ENCODE results near the gene RAPGEF5. TPM values are rescaled to one million over a fixed set of nuclear protein-coding genes. Genes with fewer than 3 reads are reported as not detected.

The RAPGEF5 gene
- total RNA-seq, 1 experiment from 2014 or later = 16.4 TPM

DNA sequence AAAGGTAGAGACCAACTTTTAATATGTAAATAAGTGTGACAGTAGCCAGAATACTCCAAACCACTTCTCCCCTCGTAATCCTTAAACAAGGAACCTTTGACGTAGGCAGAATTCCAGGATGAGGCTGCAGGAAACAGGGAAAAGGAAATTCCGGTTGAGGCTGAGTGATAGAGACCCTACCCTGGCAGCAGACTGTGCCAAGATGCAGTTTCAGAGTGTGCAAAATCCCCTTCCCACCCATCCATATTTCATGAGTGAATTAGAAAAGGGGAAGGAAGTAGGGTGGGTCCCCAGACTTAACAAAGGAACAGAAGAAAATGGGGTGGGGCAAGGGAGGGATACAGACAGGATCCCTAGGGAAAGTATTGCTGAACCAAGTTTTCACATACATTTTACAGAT, 143.0 kb downstream of the RAPGEF5 start:
- Histone ChIP-seq H3K27me3 (ENCODE audit: insufficient read depth, low read depth) (no peaks in the 10 kb centered on the region), H3K36me3 (ENCODE audit: low read depth) (no peaks in the 10 kb centered on the region), H3K9me3 (ENCODE audit: insufficient read depth, low read depth) (peaks cover 3% of the 10 kb centered on the region; the same call in 1 of the 2 replicates), H3K27ac (no peak overlapping the region), H3F3A (ENCODE audit: insufficient read depth, low read depth) (no peaks in the 10 kb centered on the region), H3K79me2 (ENCODE audit: low read depth) (no peaks in the 10 kb centered on the region), H3K4me2 (no peak overlapping the region), H3K4me3 (no peak overlapping the region), H3K9me2 (ENCODE audit: insufficient read depth) (no peaks in the 10 kb centered on the region), H2AFZ (no peak overlapping the region), H3K4me1 (replicated peaks; ENCODE audit: insufficient read depth) (peaks cover under 1% of the 10 kb centered on the region; the same call in 1 of the 2 replicates), H4K20me1 (ENCODE audit: insufficient read depth) (no peaks in the 10 kb centered on the region)
- TF ChIP-seq, protein P1, sequence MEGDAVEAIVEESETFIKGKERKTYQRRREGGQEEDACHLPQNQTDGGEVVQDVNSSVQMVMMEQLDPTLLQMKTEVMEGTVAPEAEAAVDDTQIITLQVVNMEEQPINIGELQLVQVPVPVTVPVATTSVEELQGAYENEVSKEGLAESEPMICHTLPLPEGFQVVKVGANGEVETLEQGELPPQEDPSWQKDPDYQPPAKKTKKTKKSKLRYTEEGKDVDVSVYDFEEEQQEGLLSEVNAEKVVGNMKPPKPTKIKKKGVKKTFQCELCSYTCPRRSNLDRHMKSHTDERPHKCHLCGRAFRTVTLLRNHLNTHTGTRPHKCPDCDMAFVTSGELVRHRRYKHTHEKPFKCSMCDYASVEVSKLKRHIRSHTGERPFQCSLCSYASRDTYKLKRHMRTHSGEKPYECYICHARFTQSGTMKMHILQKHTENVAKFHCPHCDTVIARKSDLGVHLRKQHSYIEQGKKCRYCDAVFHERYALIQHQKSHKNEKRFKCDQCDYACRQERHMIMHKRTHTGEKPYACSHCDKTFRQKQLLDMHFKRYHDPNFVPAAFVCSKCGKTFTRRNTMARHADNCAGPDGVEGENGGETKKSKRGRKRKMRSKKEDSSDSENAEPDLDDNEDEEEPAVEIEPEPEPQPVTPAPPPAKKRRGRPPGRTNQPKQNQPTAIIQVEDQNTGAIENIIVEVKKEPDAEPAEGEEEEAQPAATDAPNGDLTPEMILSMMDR (conservative IDR thresholded peaks at IDR 0.05) = no peak
- no peak for TF ChIP-seq EZH2 (IDR thresholded peaks at IDR 0.05; ENCODE audit: low read depth)
- ChIA-PET CTCF (no interaction called here), POLR2A (ENCODE audit: unreplicated experiment) (no interaction called here)
- BruUV-seq (replicated peaks) = no TSS peak
- intact Hi-C loops (cut with micrococcal nuclease; ENCODE audit: unreplicated experiment) = no loop called here
- no peak for DNase-seq

DNA sequence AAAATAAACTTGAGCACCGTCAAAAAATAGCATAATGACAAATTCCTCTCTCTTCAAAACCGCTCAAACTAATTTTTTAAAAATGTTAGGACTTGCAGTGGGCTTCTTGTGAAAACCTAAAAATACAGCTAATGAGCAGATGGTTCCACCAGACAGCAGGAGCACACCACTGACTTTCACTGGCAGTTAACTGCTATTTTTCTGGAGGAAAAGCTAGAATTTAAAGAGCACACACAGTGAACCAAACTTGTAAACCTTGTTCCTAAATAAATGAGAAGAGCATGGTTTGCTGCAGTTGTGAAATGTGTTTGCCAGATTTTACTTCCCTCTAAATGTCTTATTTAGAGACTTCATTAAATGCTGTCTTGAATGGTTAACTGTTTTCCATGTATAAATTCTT, 143.9 kb downstream of the RAPGEF5 start:
- POLR2A ChIA-PET (ENCODE audit: unreplicated experiment) = no interaction called here
- H3K27me3 ChIP-seq (ENCODE audit: insufficient read depth, low read depth) = no peaks in the 10 kb centered on the region
- intact Hi-C loops (cut with micrococcal nuclease; ENCODE audit: unreplicated experiment) = no loop called here
- no peak overlapping the region for H2AFZ ChIP-seq
- no peaks in the 10 kb centered on the region for H4K20me1 ChIP-seq (ENCODE audit: insufficient read depth)
- no peak overlapping the region for H3K4me2 ChIP-seq
- no peaks in the 10 kb centered on the region for H3K36me3 ChIP-seq (ENCODE audit: low read depth)
- peaks cover 10% of the 10 kb centered on the region for H3K4me1 ChIP-seq (replicated peaks; ENCODE audit: insufficient read depth)
- no TSS peak for BruUV-seq (replicated peaks)
- no peaks in the 10 kb centered on the region; the same call in 1 of the 2 replicates for H3K9me3 ChIP-seq (ENCODE audit: insufficient read depth, low read depth)
- no peak overlapping the region for H3K27ac ChIP-seq
- DNase-seq = no peak
- no peaks in the 10 kb centered on the region for H3K79me2 ChIP-seq (ENCODE audit: low read depth)
- no peaks in the 10 kb centered on the region for H3K9me2 ChIP-seq (ENCODE audit: insufficient read depth)
- no peaks in the 10 kb centered on the region; the same call in 1 of the 2 replicates for H3F3A ChIP-seq (ENCODE audit: insufficient read depth, low read depth)
- CTCF ChIA-PET = no interaction called here
- TF ChIP-seq, protein P1 (conservative IDR thresholded peaks at IDR 0.05) = no peak
- TF ChIP-seq EZH2 (IDR thresholded peaks at IDR 0.05; ENCODE audit: low read depth) = no peak
- H3K4me3 ChIP-seq = no peak overlapping the region

DNA sequence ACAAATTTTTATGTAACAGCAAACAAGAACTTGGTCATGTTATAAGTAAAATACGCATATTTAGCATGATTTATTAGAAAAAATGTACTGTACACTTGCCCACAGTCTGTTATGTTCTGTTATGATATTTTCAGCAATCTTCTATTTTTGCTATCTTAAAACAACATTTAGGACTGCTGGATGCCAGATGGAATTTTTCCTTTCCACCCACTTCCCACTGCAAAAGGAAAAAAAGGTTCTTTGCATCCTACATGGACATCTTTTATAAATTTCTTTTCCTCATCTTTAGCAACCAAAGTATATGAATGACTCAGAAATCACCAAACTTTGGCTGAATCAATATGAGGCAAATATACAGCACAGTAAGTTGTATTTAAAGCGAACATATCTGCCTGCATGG, 146.0 kb downstream of the RAPGEF5 start:
- Histone ChIP-seq H3K79me2 (ENCODE audit: low read depth) (no peaks in the 10 kb centered on the region), H4K20me1 (ENCODE audit: insufficient read depth) (no peaks in the 10 kb centered on the region), H3K9me3 (ENCODE audit: insufficient read depth, low read depth) (no peaks in the 10 kb centered on the region), H3K4me2 (no peak overlapping the region), H3K9me2 (ENCODE audit: insufficient read depth) (no peaks in the 10 kb centered on the region), H2AFZ (no peak overlapping the region), H3K4me3 (no peak overlapping the region), H3K36me3 (ENCODE audit: low read depth) (no peaks in the 10 kb centered on the region), H3K4me1 (replicated peaks; ENCODE audit: insufficient read depth) (peaks cover 19% of the 10 kb centered on the region), H3K27ac (no peak overlapping the region), H3K27me3 (ENCODE audit: insufficient read depth, low read depth) (no peaks in the 10 kb centered on the region), H3F3A (ENCODE audit: insufficient read depth, low read depth) (no peaks in the 10 kb centered on the region; the same call in 1 of the 2 replicates)
- BruUV-seq (replicated peaks) = no TSS peak
- ChIA-PET POLR2A (ENCODE audit: unreplicated experiment) (no interaction called here), CTCF (no interaction called here)
- DNase-seq = no peak
- intact Hi-C loops (cut with micrococcal nuclease; ENCODE audit: unreplicated experiment) = no loop called here
- TF ChIP-seq, protein P1 (conservative IDR thresholded peaks at IDR 0.05) = no peak
- no peak for TF ChIP-seq EZH2 (IDR thresholded peaks at IDR 0.05; ENCODE audit: low read depth)
